ENCODE results near the gene PTPN14. TPM values are rescaled to one million over a fixed set of nuclear protein-coding genes. Genes with fewer than 3 reads are reported as not detected.

Gene PTPN14
- total RNA-seq, 1 donor from 2014 or later, result 136 TPM

DNA sequence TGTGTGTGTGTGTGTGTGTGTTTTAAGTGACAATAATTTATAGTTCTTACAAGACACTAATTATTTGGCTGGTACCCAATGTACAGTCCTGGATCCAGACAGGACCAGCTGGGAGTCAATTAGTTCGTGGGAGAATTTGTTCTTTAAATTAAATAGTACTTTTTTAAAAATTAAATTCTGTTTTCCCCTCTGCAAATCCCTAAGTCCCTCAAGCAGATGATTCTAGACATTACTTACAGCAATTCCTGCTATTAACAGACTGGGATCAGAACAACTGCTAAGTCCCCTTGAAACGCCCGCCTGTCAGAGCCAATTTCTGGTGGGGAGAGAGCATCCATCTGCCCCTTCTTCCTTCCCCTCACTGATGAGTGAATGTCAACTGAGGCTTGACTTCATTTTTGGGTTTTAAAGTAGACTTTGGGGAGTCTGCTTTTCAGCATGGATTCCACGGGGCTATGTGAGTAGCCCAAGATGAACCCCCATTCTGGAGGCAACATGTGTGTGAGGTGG, 186.6 kb downstream of the PTPN14 start:
- Mint-ChIP-seq H3K4me1 (ENCODE audit: low read depth) (peaks cover 46% of the 10 kb centered on the region), H3K27ac (ENCODE audit: unreplicated experiment) (peak overlapping the region; percentile 2), H3K4me3 (ENCODE audit: unreplicated experiment) (no peak overlapping the region), H3K9me3 (ENCODE audit: low read depth) (no peaks in the 10 kb centered on the region), H3K36me3 (ENCODE audit: low read depth) (peaks cover 53% of the 10 kb centered on the region), H3K27me3 (ENCODE audit: low read depth) (no peaks in the 10 kb centered on the region)
- TF ChIP-seq, protein P1, sequence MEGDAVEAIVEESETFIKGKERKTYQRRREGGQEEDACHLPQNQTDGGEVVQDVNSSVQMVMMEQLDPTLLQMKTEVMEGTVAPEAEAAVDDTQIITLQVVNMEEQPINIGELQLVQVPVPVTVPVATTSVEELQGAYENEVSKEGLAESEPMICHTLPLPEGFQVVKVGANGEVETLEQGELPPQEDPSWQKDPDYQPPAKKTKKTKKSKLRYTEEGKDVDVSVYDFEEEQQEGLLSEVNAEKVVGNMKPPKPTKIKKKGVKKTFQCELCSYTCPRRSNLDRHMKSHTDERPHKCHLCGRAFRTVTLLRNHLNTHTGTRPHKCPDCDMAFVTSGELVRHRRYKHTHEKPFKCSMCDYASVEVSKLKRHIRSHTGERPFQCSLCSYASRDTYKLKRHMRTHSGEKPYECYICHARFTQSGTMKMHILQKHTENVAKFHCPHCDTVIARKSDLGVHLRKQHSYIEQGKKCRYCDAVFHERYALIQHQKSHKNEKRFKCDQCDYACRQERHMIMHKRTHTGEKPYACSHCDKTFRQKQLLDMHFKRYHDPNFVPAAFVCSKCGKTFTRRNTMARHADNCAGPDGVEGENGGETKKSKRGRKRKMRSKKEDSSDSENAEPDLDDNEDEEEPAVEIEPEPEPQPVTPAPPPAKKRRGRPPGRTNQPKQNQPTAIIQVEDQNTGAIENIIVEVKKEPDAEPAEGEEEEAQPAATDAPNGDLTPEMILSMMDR (IDR thresholded peaks at IDR 0.05), result no peak
- DNase-seq (ENCODE audit: low spot score), result no peak

DNA sequence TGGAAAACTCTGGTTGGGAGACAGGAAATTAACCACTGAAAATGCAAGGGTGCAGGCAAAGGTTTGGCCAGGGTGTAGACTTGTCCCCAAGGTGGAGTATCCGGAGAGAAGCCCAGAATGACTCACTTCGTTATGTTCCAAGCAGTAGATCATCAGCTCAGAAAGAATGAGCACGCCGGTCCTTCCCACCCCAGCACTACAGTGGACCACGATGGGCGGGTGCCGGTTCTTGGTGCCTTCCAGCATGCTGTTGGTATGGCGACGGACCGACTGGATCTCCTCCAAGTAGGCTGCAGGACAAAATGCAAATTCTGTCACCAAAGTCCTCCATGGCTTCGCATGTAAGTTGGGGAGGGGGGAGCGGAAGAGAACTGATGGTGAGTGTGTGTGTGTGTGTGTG, 187.0 kb downstream of the PTPN14 start:
- Mint-ChIP-seq H3K4me1 (ENCODE audit: low read depth) (peaks cover 43% of the 10 kb centered on the region), H3K27ac (ENCODE audit: unreplicated experiment) (no peak overlapping the region), H3K36me3 (ENCODE audit: low read depth) (peaks cover 54% of the 10 kb centered on the region), H3K27me3 (ENCODE audit: low read depth) (no peaks in the 10 kb centered on the region), H3K4me3 (ENCODE audit: unreplicated experiment) (no peak overlapping the region), H3K9me3 (ENCODE audit: low read depth) (no peaks in the 10 kb centered on the region)
- no peak for DNase-seq (ENCODE audit: low spot score)
- TF ChIP-seq, protein P1 (IDR thresholded peaks at IDR 0.05), result no peak

DNA sequence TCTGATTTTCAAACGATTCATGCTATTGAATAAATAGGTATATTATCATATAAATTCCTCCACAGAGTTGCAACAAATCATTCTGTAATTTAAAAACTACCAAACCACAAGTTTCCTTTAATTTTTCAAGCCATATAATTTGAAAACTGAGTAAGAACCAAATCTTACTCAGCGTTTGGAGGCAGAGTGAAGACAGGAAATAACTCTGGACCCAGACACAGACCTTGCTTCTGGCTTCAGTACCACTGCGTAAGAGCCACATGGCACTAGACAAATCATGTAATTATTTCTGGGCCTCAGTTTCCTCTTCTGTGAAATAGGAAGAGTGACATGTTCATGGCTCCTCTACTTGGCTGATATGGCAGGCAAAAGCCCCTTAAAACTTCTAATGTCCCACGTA, 188.0 kb downstream of the PTPN14 start:
- Mint-ChIP-seq H3K36me3 (ENCODE audit: low read depth) (peaks cover 50% of the 10 kb centered on the region), H3K27me3 (ENCODE audit: low read depth) (no peaks in the 10 kb centered on the region), H3K9me3 (ENCODE audit: low read depth) (no peaks in the 10 kb centered on the region), H3K27ac (ENCODE audit: unreplicated experiment) (no peak overlapping the region), H3K4me1 (ENCODE audit: low read depth) (peaks cover 43% of the 10 kb centered on the region), H3K4me3 (ENCODE audit: unreplicated experiment) (no peak overlapping the region)
- DNase-seq (ENCODE audit: low spot score), result no peak
- TF ChIP-seq, protein P1 (IDR thresholded peaks at IDR 0.05), result no peak

DNA sequence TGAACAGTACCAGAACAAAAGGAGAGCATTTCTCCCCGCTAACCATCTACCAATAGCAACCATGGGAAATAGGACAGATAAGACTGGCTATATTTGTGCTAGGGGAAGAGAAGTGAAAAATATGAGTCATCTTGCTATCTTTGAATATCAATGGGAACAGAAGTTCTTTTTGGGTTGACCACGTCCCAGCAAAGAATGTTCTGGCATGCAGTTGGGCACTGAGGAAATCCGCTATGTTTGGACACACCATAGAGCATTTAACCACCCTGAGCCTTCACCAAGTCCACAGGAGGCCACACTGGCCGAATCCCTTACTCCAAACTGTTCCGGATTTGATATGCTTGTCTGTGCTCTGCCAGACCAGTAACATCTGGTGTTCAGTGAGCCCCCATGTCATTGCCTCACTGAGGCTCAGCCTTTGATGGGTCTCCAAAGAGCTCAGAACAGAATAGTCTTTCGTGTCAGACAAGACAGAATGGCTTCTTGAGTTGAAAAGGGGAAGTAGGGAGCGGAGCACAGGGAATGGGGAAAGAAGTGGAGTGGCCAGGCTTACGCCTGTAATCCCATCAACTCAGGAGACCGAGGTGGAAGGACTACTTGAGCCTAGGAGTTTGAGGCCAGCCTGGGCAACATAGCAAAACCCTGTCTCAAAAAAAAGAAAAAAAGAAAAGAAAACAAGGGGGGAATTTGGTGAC, 189.1 kb downstream of the PTPN14 start:
- H3K9me3 Mint-ChIP-seq (ENCODE audit: low read depth), result no peaks in the 10 kb centered on the region
- TF ChIP-seq, protein P1 (IDR thresholded peaks at IDR 0.05), result no peak
- peak overlapping the region; percentile 82 for H3K27ac Mint-ChIP-seq (ENCODE audit: unreplicated experiment)
- DNase-seq (ENCODE audit: low spot score), result no peak
- H3K4me3 Mint-ChIP-seq (ENCODE audit: unreplicated experiment), result no peak overlapping the region
- H3K27me3 Mint-ChIP-seq (ENCODE audit: low read depth), result no peaks in the 10 kb centered on the region
- peaks cover 53% of the 10 kb centered on the region for H3K36me3 Mint-ChIP-seq (ENCODE audit: low read depth)
- peaks cover 44% of the 10 kb centered on the region for H3K4me1 Mint-ChIP-seq (ENCODE audit: low read depth)

DNA sequence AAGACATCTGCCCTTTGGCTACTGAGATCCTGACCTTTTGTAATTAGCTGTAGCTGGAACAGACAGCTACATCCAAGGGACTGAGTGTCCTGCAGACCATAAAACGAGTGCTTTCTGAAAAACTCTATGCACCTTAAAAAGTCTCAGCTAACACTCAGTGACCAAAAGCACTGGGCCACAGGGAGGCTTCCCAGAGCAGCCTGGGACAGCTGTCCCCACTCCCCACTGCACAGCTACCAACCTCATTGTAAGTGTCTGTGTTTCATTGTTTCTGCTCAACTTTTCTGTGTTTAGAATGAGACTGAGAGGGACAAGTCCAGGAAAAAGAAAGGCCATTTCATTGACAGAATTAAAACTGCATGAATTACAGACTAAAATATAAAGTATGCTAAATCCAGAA, 189.8 kb downstream of the PTPN14 start:
- H3K27ac Mint-ChIP-seq (ENCODE audit: unreplicated experiment), result peak overlapping the region; percentile 82
- no peaks in the 10 kb centered on the region for H3K9me3 Mint-ChIP-seq (ENCODE audit: low read depth)
- H3K4me1 Mint-ChIP-seq (ENCODE audit: low read depth), result peaks cover 44% of the 10 kb centered on the region
- H3K4me3 Mint-ChIP-seq (ENCODE audit: unreplicated experiment), result no peak overlapping the region
- H3K36me3 Mint-ChIP-seq (ENCODE audit: low read depth), result peaks cover 55% of the 10 kb centered on the region
- TF ChIP-seq, protein P1 (IDR thresholded peaks at IDR 0.05), result no peak
- no peak for DNase-seq (ENCODE audit: low spot score)
- no peaks in the 10 kb centered on the region for H3K27me3 Mint-ChIP-seq (ENCODE audit: low read depth)
